GM12874 (cell line): ENCODE measurements around the gene BFSP1.

ENCODE experiments used
- CTCF ChIP-seq: IDR thresholded peaks from 2 replicates; pipeline ENCODE4 v1.5.1; 2011; ENCODE audit warnings: low read depth, mild to moderate bottlenecking, control low read depth, low read length, moderate library complexity; ENCODE audit not compliant: insufficient read depth

The BFSP1 gene

GRCh38 chr20:17507531-17507930, 23.6 kb downstream of the BFSP1 start:
- no peak for TF ChIP-seq CTCF

- TF ChIP-seq CTCF: no peak
These were observed 24.1 kb downstream of the BFSP1 start for GRCh38 chr20:17507032-17507431.

GRCh38 chr20:17505636-17506517, 25.3 kb downstream of the BFSP1 start:
- TF ChIP-seq CTCF: no peak

- peak; percentile 43; the same call in 1 of the 2 replicates for TF ChIP-seq CTCF
These were observed 26.1 kb downstream of the BFSP1 start for GRCh38 chr20:17504898-17505635.

- no peak for TF ChIP-seq CTCF
These were observed 26.9 kb downstream of the BFSP1 start for GRCh38 chr20:17504066-17504897.

- TF ChIP-seq CTCF: no peak
These were observed 27.7 kb downstream of the BFSP1 start for GRCh38 chr20:17503301-17504065.
